RWPE1 (cell line): ENCODE results near the gene RAET1E.
"Not testable (repeated sequence)": the region's sequence is repeated elsewhere in the genome, so short reads cannot be mapped to it uniquely, and the experiment has no call there.

Experiments
- CTCF ChIA-PET: fragments of 350-600 bp; sonication (Branson Sonifier 250); formaldehyde crosslinking; extraction: SDS; loops from one replicate; lab custom pipeline; 2021; lab: Yijun Ruan, JAX
- POLR2A ChIA-PET: fragments of 400-600 bp; formaldehyde crosslinking; extraction: SDS; loops from one replicate; lab custom pipeline; 2020; ENCODE audit warnings: antibody characterized with exemption; ENCODE audit not compliant: low non-redundant PET; lab: Yijun Ruan, JAX
- DNase-seq: peaks from one replicate; pipeline ENCODE4 v3.0.0; 2012; ENCODE audit warnings: low spot score
- H3K27ac ChIP-seq: fragments of 450-650 bp; 2 replicates; pipeline ENCODE4 v1.5.1; 2017
- CTCF ChIP-seq: fragments of 450-650 bp; conservative IDR thresholded peaks from 2 replicates; pipeline ENCODE4 v1.5.1; 2017; ENCODE audit warnings: low read depth, mild to moderate bottlenecking

Gene RAET1E

DNA sequence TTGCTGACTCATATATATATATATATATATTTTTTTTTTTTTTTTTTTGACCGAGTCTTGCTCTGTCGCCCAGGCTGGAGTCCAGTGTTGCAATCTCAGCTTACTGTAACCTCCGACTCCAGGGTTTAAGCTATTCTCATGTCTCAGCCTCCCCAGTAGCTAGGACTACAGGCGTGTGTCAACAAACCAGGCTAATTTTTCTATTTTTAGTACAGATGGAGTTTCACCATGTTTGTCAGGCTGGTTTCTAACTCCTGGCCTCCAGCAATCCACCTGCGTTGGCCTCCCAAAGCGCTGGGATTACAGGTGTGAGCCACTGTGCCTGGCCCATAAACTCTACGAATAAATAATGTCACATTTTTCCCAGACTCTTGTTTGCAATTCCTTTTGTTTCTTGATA, 38.5 kb downstream of the RAET1E start:
- peak overlapping the region; percentile 98 for H3K27ac ChIP-seq
- CTCF ChIA-PET = interaction anchor here (0.7 kb wide), 1 partner anchor 57 kb away, joined by 3 read pairs; no protein-coding TSS in a partner anchor
- POLR2A ChIA-PET = no interaction called here
- DNase-seq = no peak
- TF ChIP-seq CTCF = no peak

DNA sequence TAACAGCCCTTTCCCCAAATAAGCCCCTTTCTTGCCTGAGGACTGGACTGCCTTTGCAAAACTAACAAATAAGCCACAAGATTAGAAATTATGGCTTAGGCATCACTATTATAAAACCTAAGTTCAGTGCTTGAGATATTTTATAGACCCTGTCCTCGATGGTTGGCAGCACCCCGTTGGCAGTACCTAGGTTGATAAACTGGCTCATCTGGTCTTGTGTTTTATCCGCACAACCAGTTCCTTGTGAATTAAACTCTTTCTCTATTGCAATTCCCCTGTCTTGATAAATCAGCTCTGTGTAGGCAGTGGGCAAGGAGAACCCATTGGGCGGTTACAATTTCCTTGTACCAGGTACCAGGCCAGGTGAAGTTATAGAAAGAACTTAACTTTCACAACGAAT, 40.4 kb downstream of the RAET1E start:
- ChIA-PET CTCF (interaction anchor here (1.0 kb wide), 1 partner anchor 39 kb away, joined by 3 read pairs; no protein-coding TSS in a partner anchor), POLR2A (no interaction called here)
- peak overlapping the region; percentile 75 for H3K27ac ChIP-seq
- TF ChIP-seq CTCF = no peak
- DNase-seq = no peak

DNA sequence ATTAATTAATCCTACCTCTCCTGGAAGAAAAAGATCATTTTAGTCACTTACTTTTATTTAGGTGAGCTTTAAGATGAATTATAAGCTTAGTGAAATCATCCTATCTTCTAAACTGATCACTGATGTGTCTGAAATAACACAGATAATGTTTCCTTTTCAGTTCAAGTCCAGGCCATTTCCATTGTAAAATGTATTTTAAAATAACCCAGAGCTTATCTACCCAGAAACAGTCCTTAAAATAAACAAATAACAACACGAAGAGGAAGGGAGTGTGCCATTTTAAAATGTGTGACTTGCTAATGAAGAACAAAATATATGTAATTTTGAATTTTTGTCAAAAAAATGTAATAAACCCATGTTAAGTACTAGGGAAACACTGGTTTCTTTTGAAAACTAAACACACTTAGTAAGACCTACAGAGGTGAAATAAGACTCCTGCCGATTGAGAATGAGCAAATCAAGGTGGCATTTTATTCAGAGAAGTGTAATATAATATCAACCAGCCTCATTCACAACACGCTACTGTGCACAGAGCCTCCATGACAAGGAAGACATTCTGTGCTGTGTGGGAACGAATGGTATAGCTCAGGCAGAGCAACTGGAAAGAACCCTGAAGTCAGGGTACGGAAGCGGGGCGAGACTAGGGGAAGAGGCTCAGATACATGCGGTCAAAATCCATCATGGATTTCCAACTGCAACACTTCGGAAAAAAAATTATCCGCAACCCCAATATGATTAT, 41.5 kb downstream of the RAET1E start:
- POLR2A ChIA-PET = interaction anchor here (0.6 kb wide), 1 partner anchor 18 kb away, joined by 3 read pairs; no protein-coding TSS in a partner anchor
- H3K27ac ChIP-seq = peak overlapping the region; percentile 75
- CTCF ChIA-PET = interaction anchor here (0.7 to 1.0 kb wide), 2 partner anchors 14 to 40 kb away, joined by 3 to 5 read pairs; no protein-coding TSS in a partner anchor

GRCh38 chr6:149855741-149856140, 42.2 kb downstream of the RAET1E start:
- peak overlapping the region; percentile 91 for H3K27ac ChIP-seq
- DNase-seq = no peak
- ChIA-PET CTCF (interaction anchor here (0.7 kb wide), 1 partner anchor 13 kb away, joined by 5 read pairs; no protein-coding TSS in a partner anchor), POLR2A (interaction anchor here (0.6 kb wide), 1 partner anchor 17 kb away, joined by 3 read pairs; no protein-coding TSS in a partner anchor)
- TF ChIP-seq CTCF = no peak

More for the DNA sequence above, 41.5 kb downstream of the RAET1E start:
- TF ChIP-seq CTCF = no peak
- no peak for DNase-seq

DNA sequence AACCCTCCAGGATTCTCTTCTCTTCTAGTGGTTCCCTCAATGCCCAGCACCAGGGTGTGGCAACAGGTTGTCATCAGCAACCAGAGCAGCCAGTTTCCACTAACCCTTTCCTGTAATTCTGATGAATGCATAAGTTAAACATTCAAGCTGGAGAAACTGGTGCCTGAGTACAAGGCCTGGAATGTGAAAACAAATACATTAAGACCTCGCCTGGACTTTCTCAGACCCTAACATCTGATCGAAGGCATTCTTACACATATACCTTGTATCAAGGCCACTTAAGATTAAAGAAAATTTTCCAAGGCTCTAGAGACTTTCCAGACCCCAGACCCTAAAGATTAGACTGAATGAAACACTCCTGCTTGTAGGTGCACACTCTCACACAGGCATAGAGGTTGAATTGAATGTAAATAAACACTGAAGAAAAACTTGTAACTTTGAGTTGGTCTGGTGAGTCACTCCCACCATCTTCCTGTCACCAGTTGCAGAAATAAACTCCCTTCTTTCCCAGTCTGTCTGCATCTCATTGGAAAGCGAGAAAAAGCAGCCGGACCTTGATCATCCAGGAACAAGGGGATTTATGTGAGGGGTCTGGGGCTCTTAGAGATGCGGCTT, 42.8 kb downstream of the RAET1E start:
- ChIA-PET CTCF (interaction anchor here (0.6 to 0.8 kb wide), 2 partner anchors 14 to 24 kb away, joined by 4 read pairs; no protein-coding TSS in a partner anchor), POLR2A (no interaction called here)
- TF ChIP-seq CTCF = no peak
- H3K27ac ChIP-seq = peak overlapping the region; percentile 91
- peak; percentile 80 for DNase-seq

- ChIA-PET POLR2A (no interaction called here), CTCF (interaction anchor here (0.6 to 0.8 kb wide), 2 partner anchors 14 to 24 kb away, joined by 4 read pairs; no protein-coding TSS in a partner anchor)
- TF ChIP-seq CTCF = no peak
- peak overlapping the region; percentile 91 for H3K27ac ChIP-seq
- DNase-seq = peak; percentile 62
These were observed 43.4 kb downstream of the RAET1E start for GRCh38 chr6:149854532-149854931.

DNA sequence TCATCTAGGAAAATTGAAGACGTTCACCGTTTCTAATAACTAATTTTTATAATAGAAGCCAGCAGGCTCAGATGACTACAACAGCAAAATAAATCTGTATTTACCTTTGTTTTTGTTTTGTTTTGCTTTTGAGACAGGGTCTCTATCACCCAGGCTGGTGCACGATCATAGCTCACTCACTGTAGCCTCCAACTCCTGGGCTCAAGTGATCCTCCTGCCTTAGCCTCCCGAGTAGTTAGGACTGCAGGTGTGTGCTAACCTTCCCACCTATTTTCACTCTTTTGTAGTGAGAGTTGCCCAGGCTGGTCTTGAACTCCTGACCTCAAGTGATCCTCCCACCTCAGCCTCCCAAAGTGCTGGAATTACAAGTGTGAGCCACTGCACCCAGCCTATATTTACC, 43.9 kb downstream of the RAET1E start:
- POLR2A ChIA-PET, DNase-seq, CTCF ChIA-PET: not testable (repeated sequence)
- H3K27ac ChIP-seq = peak overlapping the region; percentile 91
